Gastroesophageal sphincter (tissue), 3 donors: ENCODE measurements around the gene PELI2.

Source experiments
- EP300 ChIP-seq: sonication (generic); formaldehyde crosslinking; IDR thresholded peaks from one replicate; pipeline ENCODE4 v1.6.1; 2017; ENCODE audit warnings: antibody characterized with exemption, mild to moderate bottlenecking
- TF ChIP-seq, protein P1 (sequence below), 4 experiments: fragments of 200-600 bp in 2 of 4; fragments of 450-650 bp in 2 of 4; sonication (generic) in 1 of 4; IDR thresholded peaks; one replicate each; pipeline ENCODE4 v1.5.1; 2017 to 2019; ENCODE audit warnings: antibody characterized with exemption in 4 of 4, mild to moderate bottlenecking in 2 of 4, moderate library complexity in 2 of 4

GRCh38 chr14:56159066-56159465, 40.9 kb downstream of the PELI2 start:
- TF ChIP-seq EP300, result no peak
- TF ChIP-seq, protein P1, sequence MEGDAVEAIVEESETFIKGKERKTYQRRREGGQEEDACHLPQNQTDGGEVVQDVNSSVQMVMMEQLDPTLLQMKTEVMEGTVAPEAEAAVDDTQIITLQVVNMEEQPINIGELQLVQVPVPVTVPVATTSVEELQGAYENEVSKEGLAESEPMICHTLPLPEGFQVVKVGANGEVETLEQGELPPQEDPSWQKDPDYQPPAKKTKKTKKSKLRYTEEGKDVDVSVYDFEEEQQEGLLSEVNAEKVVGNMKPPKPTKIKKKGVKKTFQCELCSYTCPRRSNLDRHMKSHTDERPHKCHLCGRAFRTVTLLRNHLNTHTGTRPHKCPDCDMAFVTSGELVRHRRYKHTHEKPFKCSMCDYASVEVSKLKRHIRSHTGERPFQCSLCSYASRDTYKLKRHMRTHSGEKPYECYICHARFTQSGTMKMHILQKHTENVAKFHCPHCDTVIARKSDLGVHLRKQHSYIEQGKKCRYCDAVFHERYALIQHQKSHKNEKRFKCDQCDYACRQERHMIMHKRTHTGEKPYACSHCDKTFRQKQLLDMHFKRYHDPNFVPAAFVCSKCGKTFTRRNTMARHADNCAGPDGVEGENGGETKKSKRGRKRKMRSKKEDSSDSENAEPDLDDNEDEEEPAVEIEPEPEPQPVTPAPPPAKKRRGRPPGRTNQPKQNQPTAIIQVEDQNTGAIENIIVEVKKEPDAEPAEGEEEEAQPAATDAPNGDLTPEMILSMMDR (IDR thresholded peaks at IDR 0.05), result no peak
